ENCODE data around the gene AANAT.

Gene AANAT

DNA sequence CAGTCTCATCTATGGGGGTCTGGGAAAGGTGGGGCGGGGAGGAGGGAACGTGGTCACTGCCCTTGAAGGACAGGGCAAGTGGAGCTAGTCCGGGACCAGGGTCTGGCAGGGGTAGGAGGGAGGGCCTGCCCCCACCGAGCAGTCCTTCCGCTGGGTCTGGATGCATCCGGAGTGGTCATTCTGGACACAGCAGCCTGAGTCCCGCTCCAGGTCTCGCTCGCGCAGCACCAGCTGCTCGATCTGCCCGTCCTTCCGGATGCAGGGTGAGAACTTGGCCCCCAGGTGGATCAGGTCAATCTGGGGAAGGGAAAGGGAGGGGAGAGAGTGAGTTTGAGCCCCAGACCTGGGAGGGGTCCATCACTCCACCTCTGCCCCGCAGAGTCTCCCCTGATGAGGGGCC, 6.8 kb downstream of the AANAT start:
- H3K4me3 ChIP-seq (ENCODE audit: low read depth, low read length): no peak overlapping the region
- TF ChIP-seq, protein P1, sequence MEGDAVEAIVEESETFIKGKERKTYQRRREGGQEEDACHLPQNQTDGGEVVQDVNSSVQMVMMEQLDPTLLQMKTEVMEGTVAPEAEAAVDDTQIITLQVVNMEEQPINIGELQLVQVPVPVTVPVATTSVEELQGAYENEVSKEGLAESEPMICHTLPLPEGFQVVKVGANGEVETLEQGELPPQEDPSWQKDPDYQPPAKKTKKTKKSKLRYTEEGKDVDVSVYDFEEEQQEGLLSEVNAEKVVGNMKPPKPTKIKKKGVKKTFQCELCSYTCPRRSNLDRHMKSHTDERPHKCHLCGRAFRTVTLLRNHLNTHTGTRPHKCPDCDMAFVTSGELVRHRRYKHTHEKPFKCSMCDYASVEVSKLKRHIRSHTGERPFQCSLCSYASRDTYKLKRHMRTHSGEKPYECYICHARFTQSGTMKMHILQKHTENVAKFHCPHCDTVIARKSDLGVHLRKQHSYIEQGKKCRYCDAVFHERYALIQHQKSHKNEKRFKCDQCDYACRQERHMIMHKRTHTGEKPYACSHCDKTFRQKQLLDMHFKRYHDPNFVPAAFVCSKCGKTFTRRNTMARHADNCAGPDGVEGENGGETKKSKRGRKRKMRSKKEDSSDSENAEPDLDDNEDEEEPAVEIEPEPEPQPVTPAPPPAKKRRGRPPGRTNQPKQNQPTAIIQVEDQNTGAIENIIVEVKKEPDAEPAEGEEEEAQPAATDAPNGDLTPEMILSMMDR (conservative IDR thresholded peaks at IDR 0.05; ENCODE audit: low read depth, low read length): no peak
- DNase-seq (ENCODE audit: low read depth): no peak

DNA sequence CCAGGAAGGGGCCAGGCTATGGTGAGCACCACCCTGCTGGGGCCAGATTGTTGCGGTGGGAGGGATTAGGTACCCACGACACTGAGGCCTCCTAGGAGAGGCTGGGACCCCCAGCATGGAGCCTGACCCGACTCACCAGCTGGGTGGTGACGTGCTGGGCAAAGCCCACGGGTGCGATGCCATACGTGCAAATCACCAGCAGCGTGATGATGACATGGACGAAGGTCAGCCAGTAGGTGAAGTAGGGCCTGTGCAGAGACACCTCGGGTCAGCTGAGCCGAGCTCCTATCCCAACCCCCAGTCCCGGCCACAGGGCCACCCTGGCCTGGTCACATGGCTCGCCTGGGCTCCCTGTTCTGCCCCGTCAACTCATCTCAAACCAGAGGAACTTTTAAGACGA, 7.5 kb downstream of the AANAT start:
- TF ChIP-seq, protein P1 (conservative IDR thresholded peaks at IDR 0.05; ENCODE audit: low read depth, low read length): no peak
- no peak overlapping the region for H3K4me3 ChIP-seq (ENCODE audit: low read depth, low read length)
- no peak for DNase-seq (ENCODE audit: low read depth)

DNA sequence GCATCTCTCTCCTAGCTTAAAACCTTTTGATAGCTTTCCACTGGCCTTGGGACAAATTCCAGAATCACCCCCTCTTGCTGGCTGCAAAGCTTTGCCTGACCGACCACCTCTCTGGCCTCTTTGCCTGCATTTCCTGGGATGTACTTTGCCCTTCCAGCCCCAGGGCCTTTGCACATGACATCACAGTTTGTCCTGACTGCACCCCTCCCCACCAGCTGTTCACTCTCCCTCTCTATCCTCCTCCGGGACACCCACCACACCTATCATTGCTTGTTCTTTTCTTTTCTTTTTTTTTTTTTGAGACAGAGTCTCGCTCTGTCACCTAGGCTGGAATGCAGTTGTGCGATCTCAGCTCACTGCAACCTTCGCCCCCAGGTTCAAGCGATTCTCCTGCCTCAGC, 7.9 kb downstream of the AANAT start:
- TF ChIP-seq, protein P1 (conservative IDR thresholded peaks at IDR 0.05; ENCODE audit: low read depth, low read length): no peak
- no peak for DNase-seq (ENCODE audit: low read depth)
- no peak overlapping the region for H3K4me3 ChIP-seq (ENCODE audit: low read depth, low read length)

DNA sequence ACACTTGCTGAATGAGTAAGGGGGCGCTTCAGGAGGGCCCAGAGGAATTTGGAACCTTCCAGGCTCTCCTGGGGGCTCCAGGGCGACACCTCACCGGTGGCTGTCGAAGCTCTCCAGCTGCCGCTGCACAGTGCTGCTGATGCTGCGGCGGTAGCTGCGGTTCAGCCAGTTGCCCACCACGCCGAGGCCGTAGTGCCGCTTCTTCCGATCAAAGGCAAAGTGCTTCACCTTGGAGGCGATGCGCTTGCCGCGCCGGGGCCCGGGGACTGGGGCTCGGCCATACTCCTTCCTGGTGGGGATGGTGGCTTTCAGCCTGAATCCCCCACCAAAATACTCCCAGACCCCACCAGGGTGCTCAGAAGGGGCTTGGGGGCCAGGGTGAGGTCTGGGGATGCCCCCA, 9.3 kb downstream of the AANAT start:
- DNase-seq (ENCODE audit: low read depth): no peak
- no peak overlapping the region for H3K4me3 ChIP-seq (ENCODE audit: low read depth, low read length)
- TF ChIP-seq, protein P1 (conservative IDR thresholded peaks at IDR 0.05; ENCODE audit: low read depth, low read length): no peak

DNA sequence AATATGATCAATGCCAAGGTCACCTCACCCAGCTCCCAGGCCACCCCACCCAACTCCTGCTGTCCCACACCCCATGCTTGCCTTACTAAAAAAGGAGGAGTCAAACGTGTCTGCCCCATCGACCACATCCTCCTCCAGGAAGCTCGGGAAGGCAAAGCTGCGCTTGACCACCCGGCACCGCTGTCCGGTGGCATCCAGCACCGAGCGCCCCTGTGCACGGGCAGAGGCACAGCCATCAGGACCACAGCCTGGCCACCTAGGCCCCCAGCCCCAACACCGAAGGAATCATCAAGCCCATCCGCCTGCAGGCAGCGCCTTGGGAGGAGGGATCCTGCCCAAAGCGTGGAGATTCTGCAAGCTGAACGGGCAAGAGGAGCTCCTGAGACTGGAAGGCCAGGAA, 10.2 kb downstream of the AANAT start:
- no peak overlapping the region for H3K4me3 ChIP-seq (ENCODE audit: low read depth, low read length)
- TF ChIP-seq, protein P1 (conservative IDR thresholded peaks at IDR 0.05; ENCODE audit: low read depth, low read length): no peak
- DNase-seq (ENCODE audit: low read depth): no peak

DNA sequence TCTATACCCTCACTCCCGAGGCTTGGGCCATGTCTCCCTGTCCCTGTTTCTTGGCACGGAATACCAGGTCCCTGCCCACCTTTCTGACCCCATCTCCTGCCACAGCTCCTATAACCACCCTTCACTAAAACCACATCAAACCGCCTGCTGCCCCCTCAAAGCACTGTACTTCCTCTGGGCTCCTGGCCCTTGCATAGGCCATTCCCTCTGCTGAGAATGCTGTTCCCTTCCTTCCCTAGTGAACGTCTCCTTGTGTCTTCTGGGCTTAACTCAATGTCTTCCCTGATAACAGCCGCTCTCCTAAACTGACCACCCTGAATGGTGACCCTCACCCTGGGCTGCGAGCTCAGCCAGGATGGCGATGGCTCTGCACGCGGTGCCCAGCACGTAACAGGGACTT, 10.7 kb downstream of the AANAT start:
- no peak overlapping the region for H3K4me3 ChIP-seq (ENCODE audit: low read depth, low read length)
- TF ChIP-seq, protein P1 (conservative IDR thresholded peaks at IDR 0.05; ENCODE audit: low read depth, low read length): no peak
- no peak for DNase-seq (ENCODE audit: low read depth)

DNA sequence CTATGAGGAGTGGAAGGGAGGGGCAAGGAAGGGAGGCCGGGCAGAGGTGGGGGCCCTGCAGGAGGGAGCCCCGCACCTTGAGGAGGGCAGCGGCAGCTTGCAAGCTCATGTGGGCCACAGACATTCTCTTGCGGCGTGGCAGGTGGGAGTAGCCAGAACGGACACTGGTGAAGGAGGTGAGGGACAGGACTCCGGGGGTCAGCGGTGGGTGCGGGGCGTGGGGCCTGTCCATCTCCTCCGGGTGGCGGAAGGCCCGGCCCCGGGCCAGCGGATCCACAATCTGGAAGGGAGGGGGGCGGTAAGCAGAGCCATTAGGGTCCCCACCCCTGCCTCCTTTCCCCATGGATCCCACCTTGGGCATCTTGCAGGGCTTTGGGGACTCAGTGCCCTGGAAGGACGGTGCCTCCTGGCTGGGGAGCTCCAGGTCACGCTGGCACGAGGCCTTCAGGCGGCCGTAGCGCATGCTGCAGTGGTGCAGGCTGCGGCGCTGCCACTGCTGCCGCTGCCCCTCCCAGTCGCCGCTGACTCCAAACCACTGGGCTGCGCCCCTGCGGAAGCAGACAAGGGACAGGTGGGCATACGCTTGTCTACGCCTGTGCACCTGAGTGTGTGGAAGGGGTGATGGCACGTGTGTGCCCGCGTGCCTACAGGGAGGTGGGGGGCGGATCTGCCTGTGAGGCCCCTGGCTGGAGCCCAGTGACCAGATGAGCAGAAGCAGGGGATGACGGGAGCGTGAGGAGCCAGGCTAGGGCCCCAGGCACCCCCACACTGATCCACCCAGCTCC, 11.5 kb downstream of the AANAT start:
- no peak overlapping the region for H3K4me3 ChIP-seq (ENCODE audit: low read depth, low read length)
- TF ChIP-seq, protein P1 (conservative IDR thresholded peaks at IDR 0.05; ENCODE audit: low read depth, low read length): no peak
- no peak for DNase-seq (ENCODE audit: low read depth)

Measured in choroid plexus epithelial cell (primary cell).